Measurements from ENCODE around the gene STRIP1. TPM values are rescaled to one million over a fixed set of nuclear protein-coding genes. Genes with fewer than 3 reads are reported as not detected.

STRIP1 gene
- total RNA-seq, 1 donor from 2014 or later: 40.8 TPM

DNA sequence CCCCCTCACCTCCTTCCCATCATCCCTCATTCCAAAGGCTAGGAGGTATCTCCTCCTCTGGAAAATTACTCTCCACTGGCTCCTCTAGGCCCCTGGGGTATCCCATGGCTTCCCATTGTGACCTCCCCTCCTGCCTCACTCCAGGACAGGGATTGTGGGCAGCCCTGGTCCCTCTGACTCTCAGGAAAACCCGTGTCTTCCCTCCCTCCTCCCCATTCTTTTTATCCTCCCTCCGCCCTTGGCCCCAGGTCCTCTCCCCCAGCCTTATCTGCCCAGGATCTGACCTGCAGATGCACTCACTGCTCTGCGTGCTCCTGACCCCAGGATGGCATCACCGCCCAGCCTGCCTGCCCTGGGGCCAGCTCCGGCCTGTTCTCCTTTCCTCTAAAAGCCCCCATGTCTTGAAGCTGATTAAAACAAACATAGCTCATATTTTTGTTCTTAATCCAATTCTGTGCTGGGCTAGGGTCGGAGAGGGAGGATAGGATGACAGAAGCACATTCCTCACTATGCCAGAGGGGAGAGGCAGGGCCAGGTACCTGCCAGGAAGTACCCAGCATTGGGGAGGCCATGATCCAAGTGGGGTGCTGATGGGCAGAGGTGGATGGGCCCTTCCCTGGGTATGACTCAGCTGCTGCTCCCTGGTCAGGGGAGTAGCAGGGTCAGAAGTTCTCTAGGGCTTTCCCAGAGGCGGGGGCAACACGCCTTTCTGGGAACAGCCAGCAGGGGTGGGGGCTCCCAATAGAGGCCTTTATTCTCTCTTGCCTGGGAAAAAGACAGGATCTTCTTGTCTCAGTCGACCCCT, 64.0 kb downstream of the STRIP1 start:
- Histone ChIP-seq H3K27me3 (no peaks in the 10 kb centered on the region), H3K9me3 (no peaks in the 10 kb centered on the region), H3K4me3 (no peak overlapping the region), H3K27ac (no peak overlapping the region), H3K4me1 (no peaks in the 10 kb centered on the region), H3K36me3 (no peaks in the 10 kb centered on the region)
- TF ChIP-seq POLR2A (IDR thresholded peaks at IDR 0.05): no peak
- TF ChIP-seq POLR2AphosphoS5 (IDR thresholded peaks at IDR 0.05; ENCODE audit: insufficient read depth in 1 of 2, low read depth in 1 of 2): no peak
- TF ChIP-seq, protein P1, sequence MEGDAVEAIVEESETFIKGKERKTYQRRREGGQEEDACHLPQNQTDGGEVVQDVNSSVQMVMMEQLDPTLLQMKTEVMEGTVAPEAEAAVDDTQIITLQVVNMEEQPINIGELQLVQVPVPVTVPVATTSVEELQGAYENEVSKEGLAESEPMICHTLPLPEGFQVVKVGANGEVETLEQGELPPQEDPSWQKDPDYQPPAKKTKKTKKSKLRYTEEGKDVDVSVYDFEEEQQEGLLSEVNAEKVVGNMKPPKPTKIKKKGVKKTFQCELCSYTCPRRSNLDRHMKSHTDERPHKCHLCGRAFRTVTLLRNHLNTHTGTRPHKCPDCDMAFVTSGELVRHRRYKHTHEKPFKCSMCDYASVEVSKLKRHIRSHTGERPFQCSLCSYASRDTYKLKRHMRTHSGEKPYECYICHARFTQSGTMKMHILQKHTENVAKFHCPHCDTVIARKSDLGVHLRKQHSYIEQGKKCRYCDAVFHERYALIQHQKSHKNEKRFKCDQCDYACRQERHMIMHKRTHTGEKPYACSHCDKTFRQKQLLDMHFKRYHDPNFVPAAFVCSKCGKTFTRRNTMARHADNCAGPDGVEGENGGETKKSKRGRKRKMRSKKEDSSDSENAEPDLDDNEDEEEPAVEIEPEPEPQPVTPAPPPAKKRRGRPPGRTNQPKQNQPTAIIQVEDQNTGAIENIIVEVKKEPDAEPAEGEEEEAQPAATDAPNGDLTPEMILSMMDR (IDR thresholded peaks at IDR 0.05): no peak
- intact Hi-C loops (cut with DNase I): no loop called here
- DNase-seq (ENCODE audit: extremely low spot score in 2 of 2): no peak

DNA sequence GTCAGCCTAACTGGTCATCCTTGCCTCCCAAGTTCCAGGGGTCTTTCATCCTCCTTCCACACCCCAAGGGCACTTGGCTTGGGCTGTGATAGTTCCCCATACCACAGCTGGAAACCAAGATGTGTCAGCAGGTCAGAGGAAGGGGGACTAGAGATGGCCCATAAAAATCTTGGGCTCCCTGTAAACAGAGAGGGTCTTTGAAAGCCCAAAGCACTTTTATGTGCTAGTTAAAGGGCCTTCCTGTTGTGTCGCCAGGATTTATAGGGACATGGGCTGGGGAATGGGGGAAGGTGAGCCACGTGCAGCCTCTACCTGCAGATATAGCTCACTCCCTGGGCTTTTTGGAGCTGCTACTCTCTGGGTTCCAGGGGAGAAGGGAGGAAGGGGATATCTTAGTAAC, 65.9 kb downstream of the STRIP1 start:
- H3K4me3 ChIP-seq: no peak overlapping the region
- H3K27ac ChIP-seq: no peak overlapping the region
- no peaks in the 10 kb centered on the region for H3K36me3 ChIP-seq
- H3K4me1 ChIP-seq: no peaks in the 10 kb centered on the region
- DNase-seq (ENCODE audit: extremely low spot score in 2 of 2): no peak
- no peaks in the 10 kb centered on the region for H3K9me3 ChIP-seq
- intact Hi-C loops (cut with DNase I): no loop called here
- no peaks in the 10 kb centered on the region for H3K27me3 ChIP-seq
- TF ChIP-seq, protein P1 (IDR thresholded peaks at IDR 0.05): no peak
- no peak for TF ChIP-seq POLR2A (IDR thresholded peaks at IDR 0.05)
- TF ChIP-seq POLR2AphosphoS5 (IDR thresholded peaks at IDR 0.05; ENCODE audit: insufficient read depth in 1 of 2, low read depth in 1 of 2): no peak

DNA sequence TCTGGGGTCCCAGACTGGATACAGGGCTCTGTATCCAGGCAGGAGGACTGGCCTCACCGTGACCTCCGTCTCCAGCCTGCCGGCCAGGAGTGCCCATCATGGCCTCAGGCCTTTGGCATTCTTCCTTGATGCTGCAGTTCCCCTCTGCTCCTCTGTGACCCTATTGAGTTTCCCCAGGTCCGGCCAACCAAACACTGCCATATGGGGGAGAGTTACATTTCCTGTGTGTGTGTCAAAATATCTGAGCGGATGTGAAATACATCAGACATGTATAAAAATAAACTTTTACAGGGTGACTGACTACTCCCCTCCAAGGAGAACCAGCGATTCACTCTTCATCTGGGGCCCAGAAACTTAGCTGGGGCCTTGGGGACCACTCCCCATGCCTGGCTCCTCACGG, 67.7 kb downstream of the STRIP1 start:
- intact Hi-C loops (cut with DNase I): no loop called here
- H3K27me3 ChIP-seq: no peaks in the 10 kb centered on the region
- no peak for TF ChIP-seq POLR2AphosphoS5 (IDR thresholded peaks at IDR 0.05; ENCODE audit: insufficient read depth in 1 of 2, low read depth in 1 of 2)
- TF ChIP-seq, protein P1 (IDR thresholded peaks at IDR 0.05): no peak
- TF ChIP-seq POLR2A (IDR thresholded peaks at IDR 0.05): no peak
- no peaks in the 10 kb centered on the region for H3K9me3 ChIP-seq
- no peaks in the 10 kb centered on the region for H3K4me1 ChIP-seq
- DNase-seq (ENCODE audit: extremely low spot score in 2 of 2): no peak
- H3K27ac ChIP-seq: no peak overlapping the region
- H3K4me3 ChIP-seq: no peak overlapping the region
- no peaks in the 10 kb centered on the region for H3K36me3 ChIP-seq

Other genes starting within 250 kb of the STRIP1 start
- 159 TPM for gene CSF1, start 123.8 kb upstream of the STRIP1 start, total RNA-seq
- gene AHCYL1, start 49.9 kb upstream of the STRIP1 start, total RNA-seq: 75.6 TPM
- gene ALX3, start 36.0 kb downstream of the STRIP1 start, total RNA-seq: not detected
- not detected for gene UBL4B, start 77.8 kb downstream of the STRIP1 start, total RNA-seq
- gene SLC6A17, start 115.9 kb downstream of the STRIP1 start, total RNA-seq: 1.7 TPM
- 10.1 TPM for gene KCNC4, start 175.7 kb downstream of the STRIP1 start, total RNA-seq

Measured in vagina (tissue), 2 donors.